HL-60 (cell line): ENCODE data around the gene FERMT2.

Source experiments
- DNase-seq, 2 experiments: peaks; one replicate each; pipeline ENCODE4 v3.0.0-alpha.2; 2010 to 2020; ENCODE audit warnings: low read depth in 1 of 2, low spot score in 1 of 2
- H3K27ac ChIP-seq: fragments of 250-450 bp; sonication (Bioruptor Pico); replicated peaks from 2 replicates; pipeline ENCODE4 v1.5.1; 2020; ENCODE audit warnings: mild to moderate bottlenecking, moderate library complexity
- H3K27me3 ChIP-seq: fragments of 250-450 bp; sonication (Bioruptor Pico); 2 replicates; pipeline ENCODE4 v1.5.1; 2021; ENCODE audit warnings: mild to moderate bottlenecking, moderate library complexity; ENCODE audit not compliant: insufficient read depth, poor library complexity, severe bottlenecking
- H3K4me3 ChIP-seq: replicated peaks from 2 replicates; pipeline ENCODE4 v1.5.1; 2011; ENCODE audit warnings: mild to moderate bottlenecking, control low read depth, low read length; ENCODE audit not compliant: insufficient read depth
- CTCF ChIP-seq: IDR thresholded peaks from one replicate; pipeline ENCODE4 v1.5.1; 2011; ENCODE audit warnings: low read length, control low read depth, inconsistent platforms; ENCODE audit not compliant: insufficient read depth
- GABPA ChIP-seq: IDR thresholded peaks from 2 replicates; pipeline ENCODE4 v1.6.1; 2012; ENCODE audit warnings: low read depth
- POLR2AphosphoS5 ChIP-seq: IDR thresholded peaks from 2 replicates; pipeline ENCODE4 v1.6.1; 2012; ENCODE audit warnings: low read depth
- REST ChIP-seq: IDR thresholded peaks from 2 replicates; pipeline ENCODE4 v1.6.1; 2012; ENCODE audit warnings: low read depth; ENCODE audit not compliant: insufficient replicate concordance
- SPI1 ChIP-seq: IDR thresholded peaks from 2 replicates; pipeline ENCODE4 v1.6.1; 2012; ENCODE audit warnings: low read depth, mild to moderate bottlenecking, borderline replicate concordance

FERMT2 gene

GRCh38 chr14:52937306-52937705 lies 13.5 kb downstream of the FERMT2 start:
- Histone ChIP-seq H3K4me3 (no peak overlapping the region), H3K27ac (no peak overlapping the region), H3K27me3 (peaks cover 18% of the 10 kb centered on the region)
- DNase-seq: no peak
- TF ChIP-seq GABPA: no peak
- no peak for TF ChIP-seq CTCF
- no peak for TF ChIP-seq POLR2AphosphoS5
- TF ChIP-seq REST: no peak
- TF ChIP-seq SPI1: no peak

- Histone ChIP-seq H3K27ac (no peak overlapping the region), H3K27me3 (peaks cover 18% of the 10 kb centered on the region), H3K4me3 (no peak overlapping the region)
- DNase-seq: no peak
- TF ChIP-seq CTCF (no peak), REST (no peak), SPI1 (no peak), GABPA (no peak), POLR2AphosphoS5 (no peak)
These were observed 14.4 kb downstream of the FERMT2 start for GRCh38 chr14:52936437-52936836.

GRCh38 chr14:52935833-52936232 lies 15.0 kb downstream of the FERMT2 start:
- DNase-seq: no peak
- no peak for TF ChIP-seq GABPA
- no peak for TF ChIP-seq CTCF
- TF ChIP-seq POLR2AphosphoS5: no peak

GRCh38 chr14:52934762-52935161 lies 16.1 kb downstream of the FERMT2 start:
- DNase-seq: no peak
- no peak overlapping the region for H3K27ac ChIP-seq
- TF ChIP-seq GABPA: no peak

More at GRCh38 chr14:52935833-52936232, 15.0 kb downstream of the FERMT2 start:
- peaks cover 15% of the 10 kb centered on the region for H3K27me3 ChIP-seq
- H3K27ac ChIP-seq: no peak overlapping the region
- H3K4me3 ChIP-seq: no peak overlapping the region

More at GRCh38 chr14:52934762-52935161, 16.1 kb downstream of the FERMT2 start:
- H3K27me3 ChIP-seq: peaks cover 14% of the 10 kb centered on the region
- no peak overlapping the region for H3K4me3 ChIP-seq
